ENCODE measurements around the gene ERF.

- TF ChIP-seq CTCF (IDR thresholded peaks at IDR 0.05; ENCODE audit: low read depth, low read length, poor library complexity, severe bottlenecking) (no peak), EZH2phosphoT487 (IDR thresholded peaks at IDR 0.05; ENCODE audit: borderline replicate concordance, low read length) (no peak)
These were observed 26.4 kb upstream of the ERF start for GRCh38 chr19:42281146-42281826.

Data from DOHH2 (cell line).